Lower leg skin (tissue), 3 donors: ENCODE data around the gene SPACA4.

Source experiments
- POLR2A ChIP-seq, 2 donors: fragments of 450-650 bp; IDR thresholded peaks; one replicate each; pipeline ENCODE4 v1.6.1; 2016 to 2017; ENCODE audit warnings: antibody characterized with exemption in 2 of 2, mild to moderate bottlenecking in 1 of 2, moderate library complexity in 1 of 2
- TF ChIP-seq, protein P1 (sequence below), 3 donors: fragments of 450-650 bp; IDR thresholded peaks; one replicate each; pipeline ENCODE4 v1.5.1; 2016; ENCODE audit warnings: antibody characterized with exemption in 3 of 3, mild to moderate bottlenecking in 3 of 3, moderate library complexity in 2 of 3

GRCh38 chr19:48561412-48561811, 45.1 kb upstream of the SPACA4 start:
- TF ChIP-seq, protein P1, sequence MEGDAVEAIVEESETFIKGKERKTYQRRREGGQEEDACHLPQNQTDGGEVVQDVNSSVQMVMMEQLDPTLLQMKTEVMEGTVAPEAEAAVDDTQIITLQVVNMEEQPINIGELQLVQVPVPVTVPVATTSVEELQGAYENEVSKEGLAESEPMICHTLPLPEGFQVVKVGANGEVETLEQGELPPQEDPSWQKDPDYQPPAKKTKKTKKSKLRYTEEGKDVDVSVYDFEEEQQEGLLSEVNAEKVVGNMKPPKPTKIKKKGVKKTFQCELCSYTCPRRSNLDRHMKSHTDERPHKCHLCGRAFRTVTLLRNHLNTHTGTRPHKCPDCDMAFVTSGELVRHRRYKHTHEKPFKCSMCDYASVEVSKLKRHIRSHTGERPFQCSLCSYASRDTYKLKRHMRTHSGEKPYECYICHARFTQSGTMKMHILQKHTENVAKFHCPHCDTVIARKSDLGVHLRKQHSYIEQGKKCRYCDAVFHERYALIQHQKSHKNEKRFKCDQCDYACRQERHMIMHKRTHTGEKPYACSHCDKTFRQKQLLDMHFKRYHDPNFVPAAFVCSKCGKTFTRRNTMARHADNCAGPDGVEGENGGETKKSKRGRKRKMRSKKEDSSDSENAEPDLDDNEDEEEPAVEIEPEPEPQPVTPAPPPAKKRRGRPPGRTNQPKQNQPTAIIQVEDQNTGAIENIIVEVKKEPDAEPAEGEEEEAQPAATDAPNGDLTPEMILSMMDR (IDR thresholded peaks at IDR 0.05): no peak
- TF ChIP-seq POLR2A (IDR thresholded peaks at IDR 0.05): no peak
